ENCODE measurements around the gene ARSD.

The ARSD gene

GRCh38 chrX:2924151-2924550 is 5.0 kb downstream of the ARSD start:
- DNase-seq = no peak
- no peaks in the 10 kb centered on the region for H3K36me3 ChIP-seq (ENCODE audit: insufficient read depth, low read length)

GRCh38 chrX:2921750-2922149 is 7.4 kb downstream of the ARSD start:
- H2AFZ ChIP-seq (ENCODE audit: low read depth, low read length) = no peak overlapping the region
- H3K9ac ChIP-seq (ENCODE audit: low read depth, low read length) = no peak overlapping the region
- no peak overlapping the region for H3K4me3 ChIP-seq (ENCODE audit: low read depth in 1 of 2, low read length in 2 of 2)
- no peaks in the 10 kb centered on the region for H4K20me1 ChIP-seq (ENCODE audit: insufficient read depth, low read length)
- no peak overlapping the region for H3K4me2 ChIP-seq (ENCODE audit: insufficient read depth, low read length)
- no peaks in the 10 kb centered on the region for H3K27me3 ChIP-seq (ENCODE audit: insufficient read depth, low read length, poor library complexity)
- no peak overlapping the region for H3K27ac ChIP-seq (ENCODE audit: low read length)
- no peak for ATAC-seq (ENCODE audit: insufficient read depth, low read depth)
- TF ChIP-seq EZH2 (IDR thresholded peaks at IDR 0.05; ENCODE audit: borderline replicate concordance, low read depth, low read length, severe bottlenecking) (no peak), CTCF (IDR thresholded peaks at IDR 0.05; ENCODE audit: borderline replicate concordance, extremely low read depth, low read length, poor library complexity, severe bottlenecking) (no peak)
- H3K79me2 ChIP-seq (ENCODE audit: insufficient read depth, low read length) = no peaks in the 10 kb centered on the region
- H3K4me1 ChIP-seq (ENCODE audit: insufficient read depth, low read length) = no peaks in the 10 kb centered on the region
- H3K36me3 ChIP-seq (ENCODE audit: insufficient read depth, low read length) = no peaks in the 10 kb centered on the region
- no peak for DNase-seq
- no peaks in the 10 kb centered on the region for H3K9me3 ChIP-seq (ENCODE audit: insufficient read depth, low read length, severe bottlenecking)

More at GRCh38 chrX:2924151-2924550, 5.0 kb downstream of the ARSD start:
- H3K9ac ChIP-seq (ENCODE audit: low read depth, low read length) = no peak overlapping the region
- H3K9me3 ChIP-seq (ENCODE audit: insufficient read depth, low read length, severe bottlenecking) = no peaks in the 10 kb centered on the region
- H3K4me1 ChIP-seq (ENCODE audit: insufficient read depth, low read length) = no peaks in the 10 kb centered on the region
- no peak for TF ChIP-seq CTCF (IDR thresholded peaks at IDR 0.05; ENCODE audit: borderline replicate concordance, extremely low read depth, low read length, poor library complexity, severe bottlenecking)
- TF ChIP-seq EZH2 (IDR thresholded peaks at IDR 0.05; ENCODE audit: borderline replicate concordance, low read depth, low read length, severe bottlenecking) = no peak
- H3K27ac ChIP-seq (ENCODE audit: low read length) = no peak overlapping the region
- H2AFZ ChIP-seq (ENCODE audit: low read depth, low read length) = no peak overlapping the region
- H4K20me1 ChIP-seq (ENCODE audit: insufficient read depth, low read length) = no peaks in the 10 kb centered on the region
- H3K4me3 ChIP-seq (ENCODE audit: low read depth in 1 of 2, low read length in 2 of 2) = no peak overlapping the region
- H3K4me2 ChIP-seq (ENCODE audit: insufficient read depth, low read length) = no peak overlapping the region
- ATAC-seq (ENCODE audit: insufficient read depth, low read depth) = no peak
- no peaks in the 10 kb centered on the region for H3K79me2 ChIP-seq (ENCODE audit: insufficient read depth, low read length)
- no peaks in the 10 kb centered on the region for H3K27me3 ChIP-seq (ENCODE audit: insufficient read depth, low read length, poor library complexity)

GRCh38 chrX:2921193-2921592 is 7.9 kb downstream of the ARSD start:
- H3K79me2 ChIP-seq (ENCODE audit: insufficient read depth, low read length) = no peaks in the 10 kb centered on the region
- no peaks in the 10 kb centered on the region for H3K9me3 ChIP-seq (ENCODE audit: insufficient read depth, low read length, severe bottlenecking)
- H3K4me3 ChIP-seq (ENCODE audit: low read depth in 1 of 2, low read length in 2 of 2) = no peak overlapping the region
- no peak overlapping the region for H3K27ac ChIP-seq (ENCODE audit: low read length)
- H3K4me2 ChIP-seq (ENCODE audit: insufficient read depth, low read length) = no peak overlapping the region
- no peaks in the 10 kb centered on the region for H4K20me1 ChIP-seq (ENCODE audit: insufficient read depth, low read length)
- no peak overlapping the region for H3K9ac ChIP-seq (ENCODE audit: low read depth, low read length)
- TF ChIP-seq EZH2 (IDR thresholded peaks at IDR 0.05; ENCODE audit: borderline replicate concordance, low read depth, low read length, severe bottlenecking) = no peak
- TF ChIP-seq CTCF (IDR thresholded peaks at IDR 0.05; ENCODE audit: borderline replicate concordance, extremely low read depth, low read length, poor library complexity, severe bottlenecking) = no peak
- H2AFZ ChIP-seq (ENCODE audit: low read depth, low read length) = no peak overlapping the region
- DNase-seq = no peak
- no peaks in the 10 kb centered on the region for H3K4me1 ChIP-seq (ENCODE audit: insufficient read depth, low read length)
- no peak for ATAC-seq (ENCODE audit: insufficient read depth, low read depth)
- no peaks in the 10 kb centered on the region for H3K36me3 ChIP-seq (ENCODE audit: insufficient read depth, low read length)
- no peaks in the 10 kb centered on the region for H3K27me3 ChIP-seq (ENCODE audit: insufficient read depth, low read length, poor library complexity)

GRCh38 chrX:2917767-2918166 is 11.4 kb downstream of the ARSD start:
- Histone ChIP-seq H3K4me1 (ENCODE audit: insufficient read depth, low read length) (no peaks in the 10 kb centered on the region), H3K36me3 (ENCODE audit: insufficient read depth, low read length) (no peaks in the 10 kb centered on the region), H3K27ac (ENCODE audit: low read length) (no peak overlapping the region), H3K27me3 (ENCODE audit: insufficient read depth, low read length, poor library complexity) (no peaks in the 10 kb centered on the region), H4K20me1 (ENCODE audit: insufficient read depth, low read length) (no peaks in the 10 kb centered on the region), H3K4me3 (ENCODE audit: low read depth in 1 of 2, low read length in 2 of 2) (no peak overlapping the region), H2AFZ (ENCODE audit: low read depth, low read length) (no peak overlapping the region), H3K79me2 (ENCODE audit: insufficient read depth, low read length) (no peaks in the 10 kb centered on the region), H3K9me3 (ENCODE audit: insufficient read depth, low read length, severe bottlenecking) (no peaks in the 10 kb centered on the region), H3K9ac (ENCODE audit: low read depth, low read length) (no peak overlapping the region), H3K4me2 (ENCODE audit: insufficient read depth, low read length) (no peak overlapping the region)
- DNase-seq = no peak
- TF ChIP-seq CTCF (IDR thresholded peaks at IDR 0.05; ENCODE audit: borderline replicate concordance, extremely low read depth, low read length, poor library complexity, severe bottlenecking) = no peak
- no peak for TF ChIP-seq EZH2 (IDR thresholded peaks at IDR 0.05; ENCODE audit: borderline replicate concordance, low read depth, low read length, severe bottlenecking)
- no peak for ATAC-seq (ENCODE audit: insufficient read depth, low read depth)

Data from DND-41 (cell line).